ENCODE results near the gene CAGE1.

The CAGE1 gene

DNA sequence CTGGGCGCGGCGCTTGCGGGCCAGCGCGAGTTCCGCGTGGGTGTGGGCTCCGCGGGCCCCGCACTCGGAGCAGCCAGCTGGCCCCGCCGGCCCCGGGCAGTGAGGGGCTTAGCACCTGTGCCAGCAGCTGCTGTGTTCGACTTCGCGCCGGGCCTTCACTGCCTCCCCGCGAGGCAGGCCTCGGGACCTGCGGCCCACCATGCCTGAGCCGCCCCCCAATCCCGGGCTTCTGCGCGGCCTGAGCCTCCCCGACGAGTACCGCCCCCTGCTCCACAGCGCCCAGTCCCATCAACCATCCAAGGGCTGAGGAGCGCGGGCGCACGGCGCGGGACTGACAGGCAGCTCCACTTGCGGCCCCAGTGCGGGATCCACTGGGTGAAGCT is 36.3 kb upstream of the CAGE1 start:
- Histone ChIP-seq H3K9ac (ENCODE audit: low read length in 5 of 5) (no peak overlapping the region), H3K27me3 (ENCODE audit: control insufficient read depth in 5 of 5, insufficient read depth in 4 of 5, low read length in 5 of 5) (peaks cover 0 to 2% (median 0%) of the 10 kb centered on the region in 5 donors), H3K27ac (ENCODE audit: low read depth, low read length) (no peak overlapping the region), H3K4me1 (ENCODE audit: control insufficient read depth in 5 of 5, insufficient read depth in 5 of 5, low read length in 5 of 5) (peaks cover 0 to 8% (median 3%) of the 10 kb centered on the region in 5 donors), H3K36me3 (ENCODE audit: control insufficient read depth in 5 of 5, insufficient read depth in 5 of 5, low read length in 5 of 5) (no peaks in the 10 kb centered on the region), H3K9me3 (ENCODE audit: control insufficient read depth in 5 of 5, low read length in 5 of 5) (no peaks in the 10 kb centered on the region), H3K4me3 (ENCODE audit: low read depth in 1 of 5, low read length in 5 of 5) (no peak overlapping the region)

DNA sequence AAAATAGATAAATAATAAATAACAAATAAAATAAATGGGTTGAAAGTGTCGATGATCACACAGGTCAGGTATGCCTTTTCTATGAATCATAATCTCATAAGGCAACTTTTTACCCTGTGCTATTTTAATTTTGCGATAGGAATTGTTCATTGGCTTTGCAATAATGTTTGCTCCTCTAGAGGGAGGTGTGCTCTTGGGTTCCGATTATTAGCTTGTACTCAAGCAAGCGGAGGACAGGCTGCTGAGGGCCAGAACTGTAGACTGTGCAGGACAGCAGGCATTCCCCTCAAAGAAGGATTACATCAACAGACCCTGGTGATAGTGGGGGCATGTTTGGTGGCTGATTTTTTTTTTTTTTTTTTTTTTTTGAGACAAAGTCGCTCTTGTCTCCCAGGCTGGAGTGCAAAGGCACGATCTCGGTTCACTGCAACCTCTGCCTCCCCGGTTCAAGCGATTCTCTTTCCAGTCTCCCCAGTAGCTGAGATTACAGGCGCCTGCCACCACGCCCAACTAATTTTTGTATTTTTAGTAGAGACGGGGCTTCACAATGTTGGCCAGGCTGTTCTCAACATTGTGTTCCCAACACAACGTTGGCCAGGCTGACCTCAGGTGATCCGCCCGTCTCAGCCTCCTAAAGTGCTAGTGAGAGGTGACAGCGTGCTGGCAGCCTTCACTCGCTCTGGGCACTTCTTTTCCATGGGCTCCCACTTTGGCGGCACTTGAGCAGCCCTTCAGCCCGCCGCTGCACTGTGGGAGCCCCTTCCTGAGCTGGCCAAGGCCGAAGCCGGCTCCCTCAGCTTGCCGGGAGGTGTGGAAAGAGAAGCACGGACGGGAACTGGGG is 35.6 kb upstream of the CAGE1 start:
- Histone ChIP-seq H3K4me1 (ENCODE audit: control insufficient read depth in 5 of 5, insufficient read depth in 5 of 5, low read length in 5 of 5) (peaks cover 0 to 8% (median 3%) of the 10 kb centered on the region in 5 donors), H3K36me3 (ENCODE audit: control insufficient read depth in 5 of 5, insufficient read depth in 5 of 5, low read length in 5 of 5) (peaks cover 0 to under 1% (median 0%) of the 10 kb centered on the region in 5 donors), H3K27me3 (ENCODE audit: control insufficient read depth in 5 of 5, insufficient read depth in 4 of 5, low read length in 5 of 5) (peaks cover 0 to 2% (median 0%) of the 10 kb centered on the region in 5 donors), H3K4me3 (ENCODE audit: low read depth in 1 of 5, low read length in 5 of 5) (no peak overlapping the region), H3K9ac (ENCODE audit: low read length in 5 of 5) (no peak overlapping the region), H3K9me3 (ENCODE audit: control insufficient read depth in 5 of 5, low read length in 5 of 5) (no peaks in the 10 kb centered on the region), H3K27ac (ENCODE audit: low read depth, low read length) (no peak overlapping the region)

- Histone ChIP-seq H3K4me1 (ENCODE audit: control insufficient read depth in 5 of 5, insufficient read depth in 5 of 5, low read length in 5 of 5) (peaks cover 0 to 12% (median 4%) of the 10 kb centered on the region in 5 donors), H3K27ac (ENCODE audit: low read depth, low read length) (peak overlapping the region; percentile 23), H3K9me3 (ENCODE audit: control insufficient read depth in 5 of 5, low read length in 5 of 5) (no peaks in the 10 kb centered on the region), H3K27me3 (ENCODE audit: control insufficient read depth in 5 of 5, insufficient read depth in 4 of 5, low read length in 5 of 5) (peaks cover 0 to 2% (median 0%) of the 10 kb centered on the region in 5 donors), H3K4me3 (ENCODE audit: low read depth in 1 of 5, low read length in 5 of 5) (no peak overlapping the region), H3K9ac (ENCODE audit: low read length in 5 of 5) (peak overlapping the region in 1 of 5 donors; percentile 96), H3K36me3 (ENCODE audit: control insufficient read depth in 5 of 5, insufficient read depth in 5 of 5, low read length in 5 of 5) (peaks cover 0 to 3% (median 0%) of the 10 kb centered on the region in 5 donors)
These were observed 34.5 kb upstream of the CAGE1 start for GRCh38 chr6:7424058-7424457.

GRCh38 chr6:7421066-7421465 is 31.5 kb upstream of the CAGE1 start:
- Histone ChIP-seq H3K4me1 (ENCODE audit: control insufficient read depth in 5 of 5, insufficient read depth in 5 of 5, low read length in 5 of 5) (peaks cover 0 to 13% (median 4%) of the 10 kb centered on the region in 5 donors), H3K9ac (ENCODE audit: low read length in 5 of 5) (no peak overlapping the region), H3K27me3 (ENCODE audit: control insufficient read depth in 5 of 5, insufficient read depth in 4 of 5, low read length in 5 of 5) (peaks cover 0 to 2% (median 0%) of the 10 kb centered on the region in 5 donors), H3K27ac (ENCODE audit: low read depth, low read length) (no peak overlapping the region), H3K4me3 (ENCODE audit: low read depth in 1 of 5, low read length in 5 of 5) (no peak overlapping the region), H3K36me3 (ENCODE audit: control insufficient read depth in 5 of 5, insufficient read depth in 5 of 5, low read length in 5 of 5) (peaks cover 8 to 29% (median 23%) of the 10 kb centered on the region in 5 donors), H3K9me3 (ENCODE audit: control insufficient read depth in 5 of 5, low read length in 5 of 5) (no peaks in the 10 kb centered on the region)

- Histone ChIP-seq H3K27ac (ENCODE audit: low read depth, low read length) (no peak overlapping the region), H3K9me3 (ENCODE audit: control insufficient read depth in 5 of 5, low read length in 5 of 5) (no peaks in the 10 kb centered on the region), H3K4me3 (ENCODE audit: low read depth in 1 of 5, low read length in 5 of 5) (no peak overlapping the region), H3K4me1 (ENCODE audit: control insufficient read depth in 5 of 5, insufficient read depth in 5 of 5, low read length in 5 of 5) (peaks cover 0 to 8% (median 1%) of the 10 kb centered on the region in 5 donors), H3K27me3 (ENCODE audit: control insufficient read depth in 5 of 5, insufficient read depth in 4 of 5, low read length in 5 of 5) (peaks cover 0 to 1% (median 0%) of the 10 kb centered on the region in 5 donors), H3K9ac (ENCODE audit: low read length in 5 of 5) (no peak overlapping the region), H3K36me3 (ENCODE audit: control insufficient read depth in 5 of 5, insufficient read depth in 5 of 5, low read length in 5 of 5) (peaks cover 20 to 49% (median 42%) of the 10 kb centered on the region in 5 donors)
These were observed 29.5 kb upstream of the CAGE1 start for GRCh38 chr6:7419065-7419464.

DNA sequence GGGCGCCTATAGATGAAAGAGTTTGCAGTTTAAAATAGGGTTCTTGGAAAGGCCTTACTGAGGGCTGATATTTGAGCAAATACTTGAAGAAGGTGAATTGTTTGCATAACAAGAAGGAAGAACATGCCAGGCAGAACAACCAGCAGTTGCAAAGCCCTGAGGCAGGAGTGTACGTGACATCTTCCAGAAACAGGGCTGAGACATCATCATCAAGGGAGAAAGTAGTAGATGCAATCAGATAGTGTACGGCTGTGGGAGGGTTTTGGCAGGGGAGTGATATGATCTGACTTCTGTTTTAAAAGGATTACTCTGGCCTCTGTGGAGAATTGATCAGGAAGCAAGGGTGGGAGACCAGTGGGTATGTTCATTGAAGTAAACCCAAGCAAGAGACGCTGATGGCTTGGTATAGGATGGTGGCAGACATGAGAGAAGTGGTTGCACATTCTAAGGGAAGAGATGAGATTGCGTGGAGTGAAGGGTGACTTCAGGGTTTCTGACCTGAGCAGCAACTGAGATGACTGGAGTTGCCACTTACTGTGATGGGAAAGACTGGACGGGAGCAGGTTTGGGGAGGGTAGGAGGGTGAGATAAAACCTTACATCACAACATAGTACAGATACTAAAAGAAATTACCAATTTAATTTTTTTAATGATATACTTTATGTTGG is 28.8 kb upstream of the CAGE1 start:
- Histone ChIP-seq H3K9me3 (ENCODE audit: control insufficient read depth in 5 of 5, low read length in 5 of 5) (no peaks in the 10 kb centered on the region), H3K36me3 (ENCODE audit: control insufficient read depth in 5 of 5, insufficient read depth in 5 of 5, low read length in 5 of 5) (peaks cover 20 to 54% (median 42%) of the 10 kb centered on the region in 5 donors)

DNA sequence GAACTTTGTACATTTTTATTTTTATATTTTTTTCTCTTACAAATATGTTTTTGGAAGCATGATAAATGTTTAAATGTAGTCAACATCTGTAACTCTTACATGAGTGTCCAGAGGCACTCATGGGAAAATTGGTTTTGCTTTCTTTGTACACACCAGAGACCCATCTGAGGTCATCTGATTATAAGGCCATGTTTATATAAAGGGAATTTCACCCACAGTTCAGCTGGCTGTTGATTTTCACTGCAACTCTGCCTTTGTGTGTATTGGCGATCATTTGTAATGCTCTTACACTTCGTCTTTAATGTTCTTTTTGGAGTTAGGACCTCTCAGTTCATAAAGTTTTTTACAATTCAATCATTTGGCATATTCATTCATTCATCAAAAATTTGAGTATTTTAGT is 28.1 kb upstream of the CAGE1 start:
- no peak overlapping the region for H3K9ac ChIP-seq (ENCODE audit: low read length in 5 of 5)
- H3K27me3 ChIP-seq (ENCODE audit: control insufficient read depth in 5 of 5, insufficient read depth in 4 of 5, low read length in 5 of 5) = no peaks in the 10 kb centered on the region
- no peak overlapping the region for H3K27ac ChIP-seq (ENCODE audit: low read depth, low read length)
- no peaks in the 10 kb centered on the region for H3K9me3 ChIP-seq (ENCODE audit: control insufficient read depth in 5 of 5, low read length in 5 of 5)
- H3K4me1 ChIP-seq (ENCODE audit: control insufficient read depth in 5 of 5, insufficient read depth in 5 of 5, low read length in 5 of 5) = peaks cover 0 to 6% (median 0%) of the 10 kb centered on the region in 5 donors
- H3K36me3 ChIP-seq (ENCODE audit: control insufficient read depth in 5 of 5, insufficient read depth in 5 of 5, low read length in 5 of 5) = peaks cover 20 to 54% (median 45%) of the 10 kb centered on the region in 5 donors
- H3K4me3 ChIP-seq (ENCODE audit: low read depth in 1 of 5, low read length in 5 of 5) = no peak overlapping the region

More for the DNA sequence above, 28.8 kb upstream of the CAGE1 start:
- H3K9ac ChIP-seq (ENCODE audit: low read length in 5 of 5) = no peak overlapping the region
- peaks cover 0 to 6% (median 0%) of the 10 kb centered on the region in 5 donors for H3K4me1 ChIP-seq (ENCODE audit: control insufficient read depth in 5 of 5, insufficient read depth in 5 of 5, low read length in 5 of 5)
- no peak overlapping the region for H3K27ac ChIP-seq (ENCODE audit: low read depth, low read length)
- H3K27me3 ChIP-seq (ENCODE audit: control insufficient read depth in 5 of 5, insufficient read depth in 4 of 5, low read length in 5 of 5) = no peaks in the 10 kb centered on the region
- no peak overlapping the region for H3K4me3 ChIP-seq (ENCODE audit: low read depth in 1 of 5, low read length in 5 of 5)

DNA sequence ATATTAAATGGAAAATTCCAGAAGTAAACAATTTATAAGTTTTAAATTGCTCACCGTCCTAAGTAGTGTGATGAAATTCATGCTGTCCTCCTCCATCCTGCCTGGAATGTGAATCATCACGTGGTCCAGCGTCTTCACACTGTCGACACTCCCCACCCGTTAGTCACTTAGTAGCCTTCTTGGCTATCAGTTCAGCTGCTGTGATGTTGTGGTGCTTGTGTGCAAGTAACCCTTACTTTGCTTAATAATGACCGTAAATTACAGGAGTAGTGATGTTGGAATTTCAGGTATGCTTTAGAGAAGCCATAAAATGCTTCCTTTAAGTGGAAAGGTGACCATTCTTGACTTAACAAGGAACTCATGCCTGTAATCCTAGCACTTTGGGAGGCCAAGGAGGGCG is 25.3 kb upstream of the CAGE1 start:
- Histone ChIP-seq H3K9ac (ENCODE audit: low read length in 5 of 5) (no peak overlapping the region), H3K9me3 (ENCODE audit: control insufficient read depth in 5 of 5, low read length in 5 of 5) (no peaks in the 10 kb centered on the region), H3K4me3 (ENCODE audit: low read depth in 1 of 5, low read length in 5 of 5) (no peak overlapping the region), H3K36me3 (ENCODE audit: control insufficient read depth in 5 of 5, insufficient read depth in 5 of 5, low read length in 5 of 5) (peaks cover 39 to 80% (median 63%) of the 10 kb centered on the region in 5 donors), H3K4me1 (ENCODE audit: control insufficient read depth in 5 of 5, insufficient read depth in 5 of 5, low read length in 5 of 5) (peaks cover 0 to 6% (median 0%) of the 10 kb centered on the region in 5 donors), H3K27me3 (ENCODE audit: control insufficient read depth in 5 of 5, insufficient read depth in 4 of 5, low read length in 5 of 5) (no peaks in the 10 kb centered on the region), H3K27ac (ENCODE audit: low read depth, low read length) (no peak overlapping the region)

DNA sequence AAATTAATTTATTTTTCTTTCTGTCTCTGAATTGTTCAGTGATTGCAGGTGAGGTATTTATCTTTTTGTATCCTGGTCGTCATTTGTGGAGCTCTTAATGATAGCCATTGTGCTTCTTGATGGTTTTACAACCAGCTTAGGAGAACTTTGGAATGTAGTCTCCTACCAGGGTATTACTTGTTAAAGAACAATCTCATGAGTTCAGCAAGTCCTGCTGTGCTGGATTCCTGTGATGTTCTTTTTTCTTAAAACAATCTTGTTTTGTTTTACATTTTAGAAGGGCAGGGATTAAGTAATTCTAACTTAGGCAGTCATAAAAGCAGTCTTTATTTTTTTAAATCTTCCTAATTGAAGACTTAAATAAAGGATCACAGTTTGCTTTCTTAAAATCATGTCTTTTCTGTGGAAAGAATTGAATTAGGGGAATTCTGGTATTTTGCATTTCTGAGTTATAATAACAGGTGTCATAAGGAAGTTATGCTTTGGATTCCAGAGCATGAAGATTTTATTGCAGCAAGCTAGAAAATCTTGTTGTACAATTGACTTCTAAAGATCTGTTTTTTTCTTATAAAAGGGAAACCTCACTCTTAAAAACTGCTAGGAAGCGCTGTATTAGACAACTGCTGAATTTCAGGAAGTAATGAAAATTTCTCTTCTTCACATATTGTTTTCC is 23.7 kb upstream of the CAGE1 start:
- Histone ChIP-seq H3K36me3 (ENCODE audit: control insufficient read depth in 5 of 5, insufficient read depth in 5 of 5, low read length in 5 of 5) (peaks cover 40 to 81% (median 62%) of the 10 kb centered on the region in 5 donors), H3K4me1 (ENCODE audit: control insufficient read depth in 5 of 5, insufficient read depth in 5 of 5, low read length in 5 of 5) (no peaks in the 10 kb centered on the region), H3K9ac (ENCODE audit: low read length in 5 of 5) (no peak overlapping the region)

More for the DNA sequence above, 23.7 kb upstream of the CAGE1 start:
- H3K9me3 ChIP-seq (ENCODE audit: control insufficient read depth in 5 of 5, low read length in 5 of 5) = no peaks in the 10 kb centered on the region
- H3K27me3 ChIP-seq (ENCODE audit: control insufficient read depth in 5 of 5, insufficient read depth in 4 of 5, low read length in 5 of 5) = no peaks in the 10 kb centered on the region
- H3K4me3 ChIP-seq (ENCODE audit: low read depth in 1 of 5, low read length in 5 of 5) = no peak overlapping the region
- no peak overlapping the region for H3K27ac ChIP-seq (ENCODE audit: low read depth, low read length)

All from subcutaneous abdominal adipose tissue (tissue), 5 donors.